Mesenchymal stem cell (in vitro differentiated cells and primary cell): ENCODE measurements around the gene SUMO4.

Experiments
- DNase-seq: peaks from one replicate; pipeline ENCODE4 v3.0.0-alpha.2; 2013
- H2AFZ ChIP-seq: one replicate; pipeline ENCODE4 v1.6.1; 2013; ENCODE audit warnings: low read depth, mild to moderate bottlenecking, control low read depth, inconsistent platforms, low read length, moderate library complexity
- H2AK5ac ChIP-seq: 2 replicates; pipeline ENCODE4 v1.6.1; 2013; ENCODE audit warnings: low read length, moderate library complexity, mild to moderate bottlenecking, inconsistent platforms; ENCODE audit not compliant: severe bottlenecking
- H2BK120ac ChIP-seq: one replicate; pipeline ENCODE4 v1.6.1; 2013; ENCODE audit warnings: low read depth, mild to moderate bottlenecking, inconsistent platforms, low read length, moderate library complexity
- H2BK12ac ChIP-seq, 2 experiments: one replicate each; pipeline ENCODE4 v1.6.1; 2013; ENCODE audit warnings: inconsistent platforms in 2 of 2, low read length in 2 of 2, mild to moderate bottlenecking in 2 of 2, moderate library complexity in 2 of 2, control low read depth in 1 of 2
- H2BK15ac ChIP-seq: one replicate; pipeline ENCODE4 v1.6.1; 2013; ENCODE audit warnings: mild to moderate bottlenecking, low read depth, inconsistent platforms; ENCODE audit not compliant: poor library complexity, severe bottlenecking
- H2BK5ac ChIP-seq: 2 replicates; pipeline ENCODE4 v1.6.1; 2013; ENCODE audit warnings: low read depth, mild to moderate bottlenecking, low read length, control low read depth, inconsistent platforms; ENCODE audit not compliant: poor library complexity, severe bottlenecking
- H3K14ac ChIP-seq, 2 experiments: one replicate each; pipeline ENCODE4 v1.6.1; 2013; ENCODE audit warnings: inconsistent platforms in 2 of 2, low read length in 2 of 2, control low read depth in 1 of 2, mild to moderate bottlenecking in 1 of 2, moderate library complexity in 1 of 2
- H3K18ac ChIP-seq, 2 experiments: one replicate each; pipeline ENCODE4 v1.6.1; 2013; ENCODE audit warnings: inconsistent platforms in 2 of 2, low read length in 2 of 2, control low read depth in 1 of 2, low read depth in 1 of 2, mild to moderate bottlenecking in 1 of 2
- H3K23ac ChIP-seq, 2 experiments: one replicate each; pipeline ENCODE4 v1.6.1; 2013; ENCODE audit warnings: inconsistent platforms in 2 of 2, low read length in 2 of 2, mild to moderate bottlenecking in 2 of 2, moderate library complexity in 2 of 2, control low read depth in 1 of 2
- H3K27ac ChIP-seq: 2 replicates; pipeline ENCODE4 v1.5.1; 2013; ENCODE audit warnings: mild to moderate bottlenecking, moderate library complexity, low read length, control low read depth, inconsistent platforms; ENCODE audit not compliant: poor library complexity, severe bottlenecking
- H3K27me3 ChIP-seq, 2 experiments: 2 replicates each; pipeline versions ENCODE4 v1.6.1 to v1.7.0; 2013; ENCODE audit warnings: low read length in 2 of 2, mild to moderate bottlenecking in 2 of 2, moderate library complexity in 2 of 2, control low read depth in 1 of 2, inconsistent platforms in 1 of 2; ENCODE audit not compliant: control insufficient read depth in 1 of 2, insufficient read depth in 1 of 2
- H3K36me3 ChIP-seq, 2 experiments: 2 replicates each; pipeline versions ENCODE4 v1.6.1 to v1.7.0; 2013; ENCODE audit warnings: low read length in 2 of 2, control low read depth in 1 of 2, inconsistent platforms in 1 of 2, low read depth in 1 of 2, mild to moderate bottlenecking in 1 of 2; ENCODE audit not compliant: insufficient read depth in 2 of 2, control insufficient read depth in 1 of 2
- H3K4ac ChIP-seq, 2 experiments: one replicate each; pipeline ENCODE4 v1.6.1; 2013; ENCODE audit warnings: inconsistent platforms in 2 of 2, low read length in 2 of 2, mild to moderate bottlenecking in 2 of 2, moderate library complexity in 2 of 2, control low read depth in 1 of 2, low read depth in 1 of 2
- H3K4me1 ChIP-seq: 2 replicates; pipeline ENCODE4 v1.6.1; 2013; ENCODE audit warnings: low read depth, low read length, control low read depth; ENCODE audit not compliant: control insufficient read depth, insufficient read depth
- H3K4me2 ChIP-seq: 2 replicates; pipeline ENCODE4 v1.6.1; 2013; ENCODE audit warnings: low read length, mild to moderate bottlenecking, inconsistent platforms; ENCODE audit not compliant: poor library complexity, severe bottlenecking
- H3K4me3 ChIP-seq, 2 experiments: 2 replicates each; pipeline versions ENCODE4 v1.5.1 to v1.7.0; 2013; ENCODE audit warnings: low read length in 2 of 2, mild to moderate bottlenecking in 2 of 2, control low read depth in 1 of 2, low read depth in 1 of 2; ENCODE audit not compliant: insufficient read depth in 1 of 2
- H3K79me1 ChIP-seq: replicated peaks from 2 replicates; pipeline ENCODE4 v1.6.1; 2013; ENCODE audit warnings: mild to moderate bottlenecking, control low read depth, low read length, inconsistent platforms; ENCODE audit not compliant: poor library complexity, severe bottlenecking
- H3K9ac ChIP-seq: 2 replicates; pipeline ENCODE4 v1.7.0; 2013; ENCODE audit warnings: mild to moderate bottlenecking, low read length, moderate library complexity
- H3K9me3 ChIP-seq: 2 replicates; pipeline ENCODE4 v1.7.0; 2013; ENCODE audit warnings: mild to moderate bottlenecking, low read length; ENCODE audit not compliant: control insufficient read depth
- H4K8ac ChIP-seq: one replicate; pipeline ENCODE4 v1.6.1; 2013; ENCODE audit warnings: inconsistent platforms, mild to moderate bottlenecking, low read length, moderate library complexity
- H4K91ac ChIP-seq: one replicate; pipeline ENCODE4 v1.6.1; 2013; ENCODE audit warnings: mild to moderate bottlenecking, low read length, inconsistent platforms
- WGBS: methylation state at CpG from one replicate; pipeline ENCODE4 v1.1.7; 2013; ENCODE audit warnings: mixed read lengths; 5-methylcytosine and 5-hydroxymethylcytosine counted together

The SUMO4 gene

DNA sequence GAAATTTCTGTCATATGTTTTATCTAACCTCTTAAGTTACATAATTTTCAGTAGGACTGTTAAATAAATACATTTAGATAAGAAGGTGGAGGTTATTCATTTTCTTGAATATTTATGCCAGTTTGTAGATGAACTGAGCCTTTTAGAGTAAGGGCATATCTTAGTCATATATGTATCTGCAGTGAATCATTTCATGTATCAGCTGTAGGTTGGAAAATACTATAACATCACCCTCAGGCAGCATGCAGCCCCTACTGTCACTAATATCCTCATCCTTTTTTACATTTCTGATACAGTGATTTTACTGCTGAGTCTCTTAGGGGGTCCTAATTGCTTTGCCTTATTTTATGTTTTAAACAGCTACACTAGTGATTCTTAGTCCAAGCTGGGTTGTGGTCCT, 19.5 kb upstream of the SUMO4 start:
- Histone ChIP-seq H3K4ac (no peak overlapping the region), H2AK5ac (no peak overlapping the region), H3K36me3 (peaks cover 20 to 68% of the 10 kb centered on the region in 2 experiments), H3K4me2 (no peak overlapping the region), H3K14ac (no peak overlapping the region), H4K91ac (no peak overlapping the region), H3K27me3 (no peaks in the 10 kb centered on the region), H2BK5ac (no peak overlapping the region), H3K23ac (no peak overlapping the region), H3K4me3 (no peak overlapping the region), H2BK120ac (no peak overlapping the region), H4K8ac (no peak overlapping the region), H3K27ac (no peak overlapping the region), H3K79me1 (peaks cover 33% of the 10 kb centered on the region), H2BK12ac (no peak overlapping the region), H2AFZ (no peak overlapping the region), H3K4me1 (peaks cover 1% of the 10 kb centered on the region), H2BK15ac (no peak overlapping the region), H3K9ac (no peak overlapping the region), H3K18ac (no peak overlapping the region), H3K9me3 (no peaks in the 10 kb centered on the region)
- no peak for DNase-seq

DNA sequence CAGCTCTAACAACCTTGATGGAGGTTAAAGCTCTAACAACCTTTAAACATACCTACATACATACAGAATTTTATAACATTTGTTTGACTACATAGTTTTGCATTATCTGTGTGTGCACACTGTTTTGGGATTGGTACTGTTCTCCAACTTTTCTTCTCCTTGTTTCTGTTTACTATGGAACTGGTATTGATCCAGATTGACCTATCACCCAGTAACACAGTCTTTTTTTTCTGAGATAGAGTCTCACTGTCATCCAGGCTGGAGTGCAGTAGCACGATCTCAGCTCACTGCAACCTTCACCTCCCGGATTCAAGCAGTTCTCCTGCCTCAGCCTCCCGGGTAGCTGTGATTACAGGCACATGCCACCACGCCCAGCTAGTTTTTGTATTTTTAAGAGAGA, 16.7 kb upstream of the SUMO4 start:
- Histone ChIP-seq H2BK120ac (no peak overlapping the region), H2BK15ac (no peak overlapping the region), H3K14ac (no peak overlapping the region), H3K9me3 (peaks cover 10% of the 10 kb centered on the region), H3K4me1 (peaks cover 1% of the 10 kb centered on the region), H3K23ac (no peak overlapping the region), H2BK12ac (no peak overlapping the region), H3K4ac (no peak overlapping the region), H3K9ac (no peak overlapping the region), H2AK5ac (no peak overlapping the region), H3K4me2 (no peak overlapping the region), H3K27me3 (no peaks in the 10 kb centered on the region), H4K8ac (no peak overlapping the region), H3K18ac (no peak overlapping the region), H3K79me1 (peaks cover 33% of the 10 kb centered on the region), H3K36me3 (peaks cover 24 to 77% of the 10 kb centered on the region in 2 experiments), H2AFZ (no peak overlapping the region), H3K4me3 (no peak overlapping the region), H4K91ac (no peak overlapping the region), H3K27ac (no peak overlapping the region), H2BK5ac (no peak overlapping the region)
- 99% methylated on average over 4 of the region's 4 CpGs for WGBS
- DNase-seq = no peak

DNA sequence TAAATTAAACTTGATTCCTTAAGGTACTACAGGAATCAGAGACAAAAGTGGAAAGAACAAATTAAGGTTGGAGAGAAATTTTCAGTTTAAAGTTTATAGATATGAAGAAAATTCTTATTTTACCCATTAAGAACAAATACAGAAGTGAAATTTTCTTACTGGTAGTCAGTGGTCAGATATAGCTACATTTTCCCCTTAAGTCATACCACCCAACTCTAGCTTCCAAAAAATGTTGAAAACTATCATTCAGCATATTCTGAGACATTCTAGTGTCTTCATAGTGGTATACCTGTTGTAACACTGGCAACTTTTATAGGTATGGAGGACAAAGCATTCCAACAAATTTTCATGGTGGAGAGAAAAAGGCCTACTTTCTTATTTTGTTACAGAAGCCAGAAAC, 15.6 kb upstream of the SUMO4 start:
- Histone ChIP-seq H2BK120ac (no peak overlapping the region), H2BK12ac (no peak overlapping the region), H2BK15ac (no peak overlapping the region), H2BK5ac (no peak overlapping the region), H3K9ac (no peak overlapping the region), H3K4ac (no peak overlapping the region), H4K8ac (no peak overlapping the region), H3K4me2 (no peak overlapping the region), H3K27ac (no peak overlapping the region), H3K18ac (no peak overlapping the region), H2AFZ (no peak overlapping the region), H3K79me1 (peaks cover 28% of the 10 kb centered on the region), H2AK5ac (no peak overlapping the region), H3K27me3 (no peaks in the 10 kb centered on the region), H3K36me3 (peaks cover 17 to 67% of the 10 kb centered on the region in 2 experiments), H3K23ac (no peak overlapping the region), H3K4me1 (peaks cover 1% of the 10 kb centered on the region), H3K14ac (no peak overlapping the region), H3K9me3 (peaks cover 10% of the 10 kb centered on the region), H3K4me3 (no peak overlapping the region), H4K91ac (no peak overlapping the region)
- DNase-seq = no peak

DNA sequence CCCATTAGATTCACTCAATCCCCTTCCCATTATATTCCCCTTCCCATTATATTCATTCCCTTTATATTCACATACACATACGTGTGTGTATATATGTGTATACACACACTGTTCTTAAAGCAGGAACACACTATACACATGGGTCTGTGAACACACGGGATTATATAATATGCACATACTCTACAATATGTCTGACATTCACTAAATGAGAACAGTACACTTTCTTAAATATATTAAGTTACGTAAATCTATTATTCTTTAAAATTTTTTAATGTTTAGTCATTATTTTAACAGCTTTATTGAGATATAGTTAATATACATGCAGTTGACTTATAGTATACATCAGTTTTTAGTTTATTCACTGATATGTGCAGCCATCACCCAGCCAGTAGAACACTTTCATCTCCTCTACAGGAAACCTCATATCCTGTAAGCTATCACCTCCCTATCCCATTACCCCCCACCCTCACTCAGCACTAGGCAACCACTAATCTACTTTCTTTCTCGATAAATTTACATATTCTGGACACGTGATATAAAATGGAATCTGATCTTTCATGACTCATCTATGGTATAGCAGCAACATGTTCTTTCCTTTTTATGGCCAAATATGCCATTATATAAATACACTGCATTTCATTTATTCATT, 13.9 kb upstream of the SUMO4 start:
- Histone ChIP-seq H3K4me3 (no peak overlapping the region), H3K23ac (no peak overlapping the region), H2BK120ac (no peak overlapping the region), H2BK12ac (no peak overlapping the region), H3K27ac (no peak overlapping the region), H3K4me1 (no peaks in the 10 kb centered on the region), H3K9ac (no peak overlapping the region), H2BK15ac (no peak overlapping the region), H2AFZ (no peak overlapping the region), H3K14ac (no peak overlapping the region), H3K27me3 (no peaks in the 10 kb centered on the region), H3K18ac (no peak overlapping the region), H3K4ac (no peak overlapping the region), H3K4me2 (no peak overlapping the region), H3K79me1 (peaks cover 22% of the 10 kb centered on the region), H3K9me3 (peaks cover 10% of the 10 kb centered on the region), H4K8ac (no peak overlapping the region), H2BK5ac (no peak overlapping the region), H2AK5ac (no peak overlapping the region), H3K36me3 (peaks cover 10 to 58% of the 10 kb centered on the region in 2 experiments), H4K91ac (no peak overlapping the region)
- no peak for DNase-seq
- WGBS = 100% methylated on average over 3 of the region's 5 CpGs
